Measurements from ENCODE around the gene FXR2. TPM values are rescaled to one million over a fixed set of nuclear protein-coding genes. Genes with fewer than 3 reads are reported as not detected.
A peak's percentile ranks its signal among the peaks of the same experiment; 100 is the strongest.

FXR2 gene
- total RNA-seq, 1 experiment from 2014 or later, result 30.9 TPM

DNA sequence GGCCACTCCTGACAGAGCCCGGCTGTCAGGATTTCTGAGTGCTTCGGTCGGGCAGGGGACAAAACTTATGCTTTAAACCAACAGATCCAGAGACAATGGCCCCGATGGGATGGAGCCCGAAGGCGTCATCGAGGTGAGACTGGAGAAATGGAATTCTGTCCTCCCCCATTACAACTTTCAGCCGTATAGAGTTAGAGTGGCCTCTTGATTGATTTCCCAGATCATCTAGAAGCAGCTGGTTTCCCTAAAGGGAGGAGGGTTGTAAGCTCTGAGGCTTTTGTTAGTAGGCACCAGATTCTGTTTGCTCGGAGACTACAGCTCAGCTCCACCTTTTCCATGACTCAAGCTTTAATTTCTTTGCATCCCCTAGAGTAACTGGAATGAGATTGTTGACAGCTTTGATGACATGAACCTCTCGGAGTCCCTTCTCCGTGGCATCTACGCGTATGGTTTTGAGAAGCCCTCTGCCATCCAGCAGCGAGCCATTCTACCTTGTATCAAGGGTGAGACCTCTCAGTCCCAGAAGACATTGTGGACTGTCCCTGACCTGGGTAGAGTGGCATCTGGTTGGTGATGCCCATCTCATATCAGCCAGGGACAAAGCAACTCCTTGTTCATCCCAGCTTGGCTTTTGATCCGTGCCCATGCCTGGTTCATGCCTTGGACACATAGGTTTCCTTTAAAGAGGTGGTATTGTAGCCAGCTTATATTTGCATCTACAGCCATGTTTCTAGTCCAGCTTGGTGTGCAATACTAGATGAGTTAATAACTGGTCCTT, 40.3 kb downstream of the FXR2 start:
- TSS peak; percentile 16 for BruUV-seq (replicated peaks)
- Mint-ChIP-seq H3K4me3 (ENCODE audit: low read depth, unreplicated experiment) (peak overlapping the region; percentile 94), H3K9me3 (ENCODE audit: low read depth, unreplicated experiment) (no peaks in the 10 kb centered on the region), H3K27ac (ENCODE audit: unreplicated experiment) (no peak overlapping the region), H3K4me1 (ENCODE audit: low read depth, unreplicated experiment) (peaks cover 17% of the 10 kb centered on the region), H3K36me3 (ENCODE audit: insufficient read depth, unreplicated experiment) (peaks cover 88% of the 10 kb centered on the region), H3K27me3 (ENCODE audit: unreplicated experiment) (no peaks in the 10 kb centered on the region)
- no peak for DNase-seq
- CTCF ChIA-PET, result interaction anchor here (0.6 to 1.5 kb wide), 2 partner anchors 14 to 52 kb away, joined by 3 to 4 read pairs; no protein-coding TSS in a partner anchor
- TF ChIP-seq, protein P1, sequence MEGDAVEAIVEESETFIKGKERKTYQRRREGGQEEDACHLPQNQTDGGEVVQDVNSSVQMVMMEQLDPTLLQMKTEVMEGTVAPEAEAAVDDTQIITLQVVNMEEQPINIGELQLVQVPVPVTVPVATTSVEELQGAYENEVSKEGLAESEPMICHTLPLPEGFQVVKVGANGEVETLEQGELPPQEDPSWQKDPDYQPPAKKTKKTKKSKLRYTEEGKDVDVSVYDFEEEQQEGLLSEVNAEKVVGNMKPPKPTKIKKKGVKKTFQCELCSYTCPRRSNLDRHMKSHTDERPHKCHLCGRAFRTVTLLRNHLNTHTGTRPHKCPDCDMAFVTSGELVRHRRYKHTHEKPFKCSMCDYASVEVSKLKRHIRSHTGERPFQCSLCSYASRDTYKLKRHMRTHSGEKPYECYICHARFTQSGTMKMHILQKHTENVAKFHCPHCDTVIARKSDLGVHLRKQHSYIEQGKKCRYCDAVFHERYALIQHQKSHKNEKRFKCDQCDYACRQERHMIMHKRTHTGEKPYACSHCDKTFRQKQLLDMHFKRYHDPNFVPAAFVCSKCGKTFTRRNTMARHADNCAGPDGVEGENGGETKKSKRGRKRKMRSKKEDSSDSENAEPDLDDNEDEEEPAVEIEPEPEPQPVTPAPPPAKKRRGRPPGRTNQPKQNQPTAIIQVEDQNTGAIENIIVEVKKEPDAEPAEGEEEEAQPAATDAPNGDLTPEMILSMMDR (IDR thresholded peaks at IDR 0.05; ENCODE audit: unreplicated experiment), result no peak
- intact Hi-C loops (cut with micrococcal nuclease; ENCODE audit: unreplicated experiment), result no loop called here

DNA sequence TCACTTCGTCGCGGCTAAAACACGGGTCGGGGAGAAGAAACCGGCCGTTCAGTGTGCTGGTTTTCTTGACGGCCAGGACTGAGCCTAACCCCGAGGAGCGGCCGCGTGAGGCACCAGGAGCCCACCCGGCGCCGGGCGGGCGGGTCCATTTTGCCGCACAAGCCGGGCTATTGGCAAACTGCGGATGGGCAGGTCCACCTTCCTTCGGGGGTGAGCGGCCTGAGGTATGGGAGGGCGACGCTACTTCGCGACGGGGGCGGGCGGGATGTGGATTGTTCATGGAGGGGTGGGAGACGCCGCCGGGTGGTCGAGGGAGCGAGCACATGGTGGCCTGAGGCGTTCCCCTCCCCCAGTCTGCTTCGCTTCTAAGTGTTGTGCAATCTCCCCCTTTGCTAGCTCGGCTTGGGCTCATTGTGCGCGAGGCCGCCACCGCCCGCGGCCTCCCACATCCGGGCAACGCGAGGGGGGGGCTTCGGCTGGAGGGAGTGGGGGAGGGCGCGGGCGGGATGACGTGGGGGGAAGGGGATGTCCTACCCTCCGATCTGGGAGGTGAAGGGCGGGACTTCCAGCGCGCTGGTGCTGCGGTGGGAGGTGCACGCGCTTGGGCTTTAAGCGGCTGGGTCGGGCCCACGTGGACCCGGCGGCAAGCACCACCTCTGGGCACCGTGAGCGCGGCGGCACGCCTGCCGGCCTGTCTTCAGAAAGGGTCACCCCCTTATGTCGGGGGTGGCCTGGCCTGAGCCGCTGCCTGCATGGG, 41.2 kb downstream of the FXR2 start:
- DNase-seq, result peak; percentile 79
- BruUV-seq (replicated peaks), result no TSS peak
- H3K36me3 Mint-ChIP-seq (ENCODE audit: insufficient read depth, unreplicated experiment), result peaks cover 88% of the 10 kb centered on the region
- CTCF ChIA-PET, result interaction anchor here (0.6 to 1.5 kb wide), 2 partner anchors 13 to 51 kb away, joined by 3 to 4 read pairs; no protein-coding TSS in a partner anchor
- H3K27ac Mint-ChIP-seq (ENCODE audit: unreplicated experiment), result peak overlapping the region; percentile 99
- H3K27me3 Mint-ChIP-seq (ENCODE audit: unreplicated experiment), result no peaks in the 10 kb centered on the region
- intact Hi-C loops (cut with micrococcal nuclease; ENCODE audit: unreplicated experiment), result no loop called here
- H3K4me1 Mint-ChIP-seq (ENCODE audit: low read depth, unreplicated experiment), result peaks cover 9% of the 10 kb centered on the region
- TF ChIP-seq, protein P1 (IDR thresholded peaks at IDR 0.05; ENCODE audit: unreplicated experiment), result no peak
- H3K4me3 Mint-ChIP-seq (ENCODE audit: low read depth, unreplicated experiment), result peak overlapping the region; percentile 94
- H3K9me3 Mint-ChIP-seq (ENCODE audit: low read depth, unreplicated experiment), result no peaks in the 10 kb centered on the region

DNA sequence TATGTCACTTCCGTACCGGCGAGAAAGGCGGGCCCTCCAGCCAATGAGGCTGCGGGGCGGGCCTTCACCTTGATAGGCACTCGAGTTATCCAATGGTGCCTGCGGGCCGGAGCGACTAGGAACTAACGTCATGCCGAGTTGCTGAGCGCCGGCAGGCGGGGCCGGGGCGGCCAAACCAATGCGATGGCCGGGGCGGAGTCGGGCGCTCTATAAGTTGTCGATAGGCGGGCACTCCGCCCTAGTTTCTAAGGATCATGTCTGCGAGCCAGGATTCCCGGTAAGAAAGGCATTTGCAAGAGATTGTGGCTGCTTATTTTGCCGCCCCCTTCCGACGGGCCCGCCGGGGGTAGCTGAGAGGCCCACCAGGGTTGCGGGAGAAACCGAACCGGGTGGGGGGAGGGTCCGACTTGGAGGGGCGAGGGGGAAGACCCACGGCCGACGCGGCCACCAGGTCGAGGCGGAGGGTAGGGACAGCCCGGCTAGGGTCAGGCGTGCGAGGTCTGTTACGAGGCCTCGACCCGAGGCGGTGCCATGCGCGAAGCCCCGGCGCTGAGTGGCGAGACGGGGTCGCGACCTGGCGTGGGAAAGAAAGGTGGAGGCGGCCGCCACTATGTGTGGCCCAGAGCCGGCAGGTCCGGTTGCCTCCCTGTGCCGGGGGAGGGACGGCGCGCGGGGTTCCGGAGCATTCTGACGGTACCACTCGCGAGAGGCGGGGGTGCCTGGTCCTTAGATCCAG, 41.9 kb downstream of the FXR2 start:
- H3K27me3 Mint-ChIP-seq (ENCODE audit: unreplicated experiment), result no peaks in the 10 kb centered on the region
- peaks cover 83% of the 10 kb centered on the region for H3K36me3 Mint-ChIP-seq (ENCODE audit: insufficient read depth, unreplicated experiment)
- H3K4me1 Mint-ChIP-seq (ENCODE audit: low read depth, unreplicated experiment), result peaks cover 9% of the 10 kb centered on the region
- H3K9me3 Mint-ChIP-seq (ENCODE audit: low read depth, unreplicated experiment), result no peaks in the 10 kb centered on the region
- TSS peak; percentile 3 for BruUV-seq (replicated peaks)
- peak overlapping the region; percentile 94 for H3K4me3 Mint-ChIP-seq (ENCODE audit: low read depth, unreplicated experiment)
- TF ChIP-seq, protein P1 (IDR thresholded peaks at IDR 0.05; ENCODE audit: unreplicated experiment), result no peak
- CTCF ChIA-PET, result no interaction called here
- intact Hi-C loops (cut with micrococcal nuclease; ENCODE audit: unreplicated experiment), result no loop called here
- H3K27ac Mint-ChIP-seq (ENCODE audit: unreplicated experiment), result peak overlapping the region; percentile 99
- DNase-seq, result peak; percentile 97

DNA sequence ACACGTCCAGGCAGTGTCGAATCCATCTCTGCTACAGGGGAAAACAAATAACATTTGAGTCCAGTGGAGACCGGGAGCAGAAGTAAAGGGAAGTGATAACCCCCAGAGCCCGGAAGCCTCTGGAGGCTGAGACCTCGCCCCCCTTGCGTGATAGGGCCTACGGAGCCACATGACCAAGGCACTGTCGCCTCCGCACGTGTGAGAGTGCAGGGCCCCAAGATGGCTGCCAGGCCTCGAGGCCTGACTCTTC, 42.4 kb downstream of the FXR2 start:
- CTCF ChIA-PET, result no interaction called here
- no peak for DNase-seq
- TF ChIP-seq, protein P1 (IDR thresholded peaks at IDR 0.05; ENCODE audit: unreplicated experiment), result no peak
- intact Hi-C loops (cut with micrococcal nuclease; ENCODE audit: unreplicated experiment), result no loop called here
- no TSS peak for BruUV-seq (replicated peaks)
- H3K9me3 Mint-ChIP-seq (ENCODE audit: low read depth, unreplicated experiment), result no peaks in the 10 kb centered on the region
- peak overlapping the region; percentile 99 for H3K27ac Mint-ChIP-seq (ENCODE audit: unreplicated experiment)
- peaks cover 9% of the 10 kb centered on the region for H3K4me1 Mint-ChIP-seq (ENCODE audit: low read depth, unreplicated experiment)
- peak overlapping the region; percentile 94 for H3K4me3 Mint-ChIP-seq (ENCODE audit: low read depth, unreplicated experiment)
- H3K27me3 Mint-ChIP-seq (ENCODE audit: unreplicated experiment), result no peaks in the 10 kb centered on the region
- peaks cover 83% of the 10 kb centered on the region for H3K36me3 Mint-ChIP-seq (ENCODE audit: insufficient read depth, unreplicated experiment)
